Measurements from ENCODE around the gene NLRP12.
A peak's percentile ranks its signal among the peaks of the same experiment; 100 is the strongest.

Gene NLRP12

DNA sequence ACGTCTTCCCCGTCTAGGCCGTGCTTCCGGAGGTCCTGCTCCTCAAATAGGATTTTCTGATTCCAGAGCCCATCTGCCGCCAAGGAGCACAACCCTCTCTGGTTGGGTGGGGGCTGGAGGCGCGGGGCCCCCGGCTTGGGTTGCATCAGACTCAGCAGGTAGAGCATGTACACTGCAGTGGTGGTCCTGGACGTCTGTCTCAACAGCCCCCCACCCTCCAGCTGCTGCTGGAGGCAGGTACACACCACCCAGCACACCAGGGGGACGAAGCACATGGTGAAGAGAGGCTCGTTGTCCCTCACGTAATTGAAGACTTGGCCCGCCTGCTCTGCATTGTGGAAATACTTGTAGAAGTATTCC, 13.9 kb downstream of the NLRP12 start:
- no peak overlapping the region for H3K4me3 ChIP-seq (ENCODE audit: low read length)
- DNase-seq (ENCODE audit: low read depth), result no peak
- TF ChIP-seq, protein P1, sequence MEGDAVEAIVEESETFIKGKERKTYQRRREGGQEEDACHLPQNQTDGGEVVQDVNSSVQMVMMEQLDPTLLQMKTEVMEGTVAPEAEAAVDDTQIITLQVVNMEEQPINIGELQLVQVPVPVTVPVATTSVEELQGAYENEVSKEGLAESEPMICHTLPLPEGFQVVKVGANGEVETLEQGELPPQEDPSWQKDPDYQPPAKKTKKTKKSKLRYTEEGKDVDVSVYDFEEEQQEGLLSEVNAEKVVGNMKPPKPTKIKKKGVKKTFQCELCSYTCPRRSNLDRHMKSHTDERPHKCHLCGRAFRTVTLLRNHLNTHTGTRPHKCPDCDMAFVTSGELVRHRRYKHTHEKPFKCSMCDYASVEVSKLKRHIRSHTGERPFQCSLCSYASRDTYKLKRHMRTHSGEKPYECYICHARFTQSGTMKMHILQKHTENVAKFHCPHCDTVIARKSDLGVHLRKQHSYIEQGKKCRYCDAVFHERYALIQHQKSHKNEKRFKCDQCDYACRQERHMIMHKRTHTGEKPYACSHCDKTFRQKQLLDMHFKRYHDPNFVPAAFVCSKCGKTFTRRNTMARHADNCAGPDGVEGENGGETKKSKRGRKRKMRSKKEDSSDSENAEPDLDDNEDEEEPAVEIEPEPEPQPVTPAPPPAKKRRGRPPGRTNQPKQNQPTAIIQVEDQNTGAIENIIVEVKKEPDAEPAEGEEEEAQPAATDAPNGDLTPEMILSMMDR (conservative IDR thresholded peaks at IDR 0.05; ENCODE audit: low read depth, low read length), result no peak

DNA sequence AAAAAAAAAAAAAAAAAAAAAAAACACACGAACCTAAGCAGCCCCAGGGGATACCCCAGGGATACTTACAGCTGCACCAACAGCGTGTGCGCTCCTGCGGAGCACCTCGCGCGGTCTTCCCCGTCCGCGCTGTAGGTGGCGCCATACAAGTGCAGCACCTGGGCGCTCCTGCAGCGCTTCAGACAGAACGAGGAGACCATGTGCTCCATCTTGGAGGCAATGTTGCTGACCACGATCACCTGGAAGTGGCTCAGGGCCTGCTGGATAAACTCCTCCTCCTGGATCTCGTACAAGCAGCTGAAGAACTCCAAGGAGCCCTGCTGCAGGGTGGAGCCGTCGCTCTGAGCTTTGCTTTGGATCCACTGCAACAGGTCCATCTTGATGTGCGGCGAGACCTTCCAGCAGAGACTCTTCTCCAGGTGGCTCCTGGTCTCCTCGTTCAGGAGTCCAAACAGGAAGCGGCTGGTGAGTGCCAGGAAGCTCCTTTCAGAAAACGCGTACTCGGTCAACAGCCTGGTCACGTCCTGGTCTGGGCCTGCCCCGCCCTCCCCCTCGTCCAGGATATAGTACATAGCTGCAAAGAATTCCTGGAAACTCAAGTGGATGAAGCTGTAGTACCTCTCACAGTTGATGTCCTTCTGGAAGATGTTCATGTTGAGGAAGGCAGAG, 14.5 kb downstream of the NLRP12 start:
- DNase-seq (ENCODE audit: low read depth), result no peak
- TF ChIP-seq, protein P1 (conservative IDR thresholded peaks at IDR 0.05; ENCODE audit: low read depth, low read length), result peak; percentile 26
- H3K4me3 ChIP-seq (ENCODE audit: low read length), result no peak overlapping the region

DNA sequence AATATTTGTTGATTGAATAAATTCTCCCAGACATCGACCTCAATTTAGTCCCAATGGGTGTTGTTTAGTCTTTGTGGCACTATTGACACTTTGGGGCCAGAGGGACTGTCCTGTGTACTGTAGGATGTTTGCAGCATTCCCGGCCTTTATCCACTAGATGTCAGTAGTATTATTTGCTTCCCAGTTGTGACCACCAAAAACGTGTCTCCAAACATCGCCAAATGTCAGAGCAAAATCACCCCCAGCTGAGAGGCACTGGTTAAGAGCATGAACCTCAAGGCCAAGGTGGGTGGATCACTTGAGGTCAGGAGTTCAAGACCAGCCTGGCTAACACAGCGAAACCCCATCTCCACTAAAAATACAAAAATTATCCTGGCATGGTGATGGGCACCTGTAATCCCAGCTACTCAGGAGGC, 15.4 kb downstream of the NLRP12 start:
- no peak overlapping the region for H3K4me3 ChIP-seq (ENCODE audit: low read length)
- DNase-seq (ENCODE audit: low read depth), result no peak
- TF ChIP-seq, protein P1 (conservative IDR thresholded peaks at IDR 0.05; ENCODE audit: low read depth, low read length), result peak; percentile 66

DNA sequence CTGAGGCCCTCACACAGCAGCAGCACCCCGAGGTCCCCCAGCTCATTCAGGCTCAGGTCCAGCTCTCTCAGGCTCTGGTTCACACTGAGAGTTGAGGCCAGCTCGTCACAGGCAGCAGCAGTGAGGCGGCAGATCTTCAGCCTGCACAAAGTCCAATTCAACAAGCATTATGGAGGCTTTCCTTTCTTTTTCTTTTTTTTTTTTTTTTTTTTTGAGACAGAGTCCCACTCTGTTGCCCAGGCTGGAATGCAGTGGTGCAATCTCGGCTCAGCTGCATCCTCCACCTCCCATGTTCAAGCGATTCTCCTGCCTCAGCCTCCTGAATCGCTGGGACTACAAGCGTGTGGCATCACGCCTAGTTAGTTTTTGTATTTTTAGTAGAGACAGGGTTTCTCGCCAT, 22.9 kb downstream of the NLRP12 start:
- TF ChIP-seq, protein P1 (conservative IDR thresholded peaks at IDR 0.05; ENCODE audit: low read depth, low read length), result no peak
- H3K4me3 ChIP-seq (ENCODE audit: low read length), result no peak overlapping the region
- DNase-seq (ENCODE audit: low read depth), result no peak

DNA sequence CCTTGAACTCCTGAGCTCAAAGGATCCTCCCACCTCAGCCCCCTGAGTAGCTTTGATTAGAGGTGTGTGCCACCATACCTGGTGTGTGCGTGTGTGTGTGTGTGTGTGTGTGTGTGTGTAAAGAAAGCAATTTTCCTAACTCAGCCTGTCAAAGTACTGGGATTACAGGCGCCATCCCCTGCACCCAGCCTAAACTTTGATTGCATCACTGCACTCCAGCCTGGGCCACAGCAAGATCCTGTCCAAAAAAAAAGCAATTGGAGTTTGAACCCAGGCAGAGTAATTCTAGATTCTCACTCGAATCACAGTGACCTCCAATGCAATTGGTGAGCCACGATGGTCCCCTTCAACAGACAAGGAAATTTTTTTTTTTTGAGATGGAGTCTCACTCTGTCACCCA, 29.1 kb downstream of the NLRP12 start:
- TF ChIP-seq, protein P1 (conservative IDR thresholded peaks at IDR 0.05; ENCODE audit: low read depth, low read length), result no peak
- DNase-seq (ENCODE audit: low read depth), result no peak
- no peak overlapping the region for H3K4me3 ChIP-seq (ENCODE audit: low read length)

DNA sequence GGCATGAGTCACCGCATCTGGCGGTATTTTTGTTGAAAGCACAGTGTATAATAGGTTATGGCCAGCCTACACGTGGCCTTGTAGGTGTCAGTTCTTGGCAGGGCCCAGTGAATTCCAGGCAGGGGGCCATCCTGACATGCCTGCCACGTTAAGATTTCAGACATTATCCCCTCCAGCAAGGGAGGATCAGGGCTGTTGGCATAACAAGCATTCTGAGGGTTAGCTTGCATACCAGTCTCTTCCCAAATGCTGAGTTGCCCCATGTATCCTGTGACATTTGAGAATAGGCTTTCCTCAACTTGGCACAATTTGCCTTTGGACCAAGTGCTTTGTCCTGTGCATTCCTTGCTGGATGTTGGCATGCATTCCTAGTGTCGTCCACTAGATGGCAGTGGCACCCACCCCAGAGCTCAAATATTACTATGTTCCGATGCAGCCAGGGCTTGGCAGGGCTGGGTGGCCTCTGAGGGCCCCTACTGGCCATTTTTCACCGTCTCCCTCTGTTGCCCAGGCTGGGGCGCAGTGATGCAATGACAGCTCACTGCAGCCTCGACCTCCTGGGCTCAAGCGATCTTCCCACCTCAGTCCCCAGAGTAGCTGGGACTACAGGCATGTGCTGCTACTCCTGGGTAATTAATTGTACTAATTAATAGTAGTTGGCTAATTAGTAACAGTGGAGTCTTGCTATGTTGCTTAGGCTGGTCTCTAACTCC, 31.2 kb downstream of the NLRP12 start:
- TF ChIP-seq, protein P1 (conservative IDR thresholded peaks at IDR 0.05; ENCODE audit: low read depth, low read length), result peak; percentile 98

More for the DNA sequence above, 31.2 kb downstream of the NLRP12 start:
- H3K4me3 ChIP-seq (ENCODE audit: low read length), result no peak overlapping the region
- peak; percentile 33 for DNase-seq (ENCODE audit: low read depth)
